ENCODE results near the gene COASY.

GRCh38 chr17:42559075-42559474, 2.9 kb upstream of the COASY start:
- no peak for TF ChIP-seq CTCF (IDR thresholded peaks at IDR 0.05)
- no peak for TF ChIP-seq POLR2A (IDR thresholded peaks at IDR 0.05)
- no peak for TF ChIP-seq POLR2AphosphoS5 (IDR thresholded peaks at IDR 0.05)

All from prostate gland (tissue), 2 donors.